Measurements from ENCODE around the gene CRTAP. TPM values are rescaled to one million over a fixed set of nuclear protein-coding genes. Genes with fewer than 3 reads are reported as not detected.

CRTAP gene
- total and polyA plus RNA-seq, 2 of the 13 experiments (the other 11 are each of a cell fraction or from before 2014, with no cell fraction given) = 54.2 to 119 TPM

GRCh38 chr3:33186524-33187367 lies 72.9 kb downstream of the CRTAP start (continued):
- no peak for TF ChIP-seq ARID4A (CRISPR knock-in tag; IDR thresholded peaks at IDR 0.05; ENCODE audit: borderline replicate concordance)
- no peak for TF ChIP-seq JARID2 (CRISPR knock-in tag; IDR thresholded peaks at IDR 0.05; ENCODE audit: insufficient replicate concordance)
- TF ChIP-seq ZSCAN31 (CRISPR knock-in tag; IDR thresholded peaks at IDR 0.05; ENCODE audit: low read depth) = 0 out of 2 replicates have a peak, but pooled peaks have one; percentile 58
- no peak for TF ChIP-seq YY1 (IDR thresholded peaks at IDR 0.05; ENCODE audit: insufficient read depth, insufficient replicate concordance, low read depth, low read length)
- TF ChIP-seq MNT (IDR thresholded peaks at IDR 0.05) = no peak
- TF ChIP-seq CTCF (CRISPR knock-in tag; IDR thresholded peaks at IDR 0.05) = no peak
- no peak for TF ChIP-seq ZGPAT (CRISPR knock-in tag; IDR thresholded peaks at IDR 0.05)
- TF ChIP-seq TP53 (CRISPR knock-in tag; conservative IDR thresholded peaks at IDR 0.05) = no peak
- no peak for TF ChIP-seq FLYWCH1 (CRISPR knock-in tag; IDR thresholded peaks at IDR 0.05)
- TF ChIP-seq ZMYM2 (CRISPR knock-in tag; IDR thresholded peaks at IDR 0.05) = no peak
- no peak for TF ChIP-seq KLF16 (CRISPR knock-in tag; IDR thresholded peaks at IDR 0.05)
- no peak for TF ChIP-seq MLLT10 (CRISPR knock-in tag; IDR thresholded peaks at IDR 0.05)
- no peak for TF ChIP-seq BATF2 (CRISPR knock-in tag; IDR thresholded peaks at IDR 0.05)
- TF ChIP-seq GPN1 (CRISPR knock-in tag; IDR thresholded peaks at IDR 0.05; ENCODE audit: borderline replicate concordance) = no peak
- TF ChIP-seq ZNF619 (CRISPR knock-in tag; IDR thresholded peaks at IDR 0.05) = no peak
- no peak for TF ChIP-seq PBX2 (CRISPR knock-in tag; IDR thresholded peaks at IDR 0.05)
- peak; percentile 83; the same call in 1 of the 2 replicates for TF ChIP-seq RXRB (CRISPR knock-in tag; IDR thresholded peaks at IDR 0.05; ENCODE audit: borderline replicate concordance)

Measured in HepG2 (cell line).